HG02759 (cell line): ENCODE measurements around the gene TBC1D22A.

ENCODE experiments used
- ATAC-seq: cut with Tn5 transposase; IDR thresholded peaks from one replicate; pipeline ENCODE4 v1.9.1; 2021; ENCODE audit warnings: mild to moderate bottlenecking, moderate library complexity; ENCODE audit not compliant: unreplicated experiment

The TBC1D22A gene

DNA sequence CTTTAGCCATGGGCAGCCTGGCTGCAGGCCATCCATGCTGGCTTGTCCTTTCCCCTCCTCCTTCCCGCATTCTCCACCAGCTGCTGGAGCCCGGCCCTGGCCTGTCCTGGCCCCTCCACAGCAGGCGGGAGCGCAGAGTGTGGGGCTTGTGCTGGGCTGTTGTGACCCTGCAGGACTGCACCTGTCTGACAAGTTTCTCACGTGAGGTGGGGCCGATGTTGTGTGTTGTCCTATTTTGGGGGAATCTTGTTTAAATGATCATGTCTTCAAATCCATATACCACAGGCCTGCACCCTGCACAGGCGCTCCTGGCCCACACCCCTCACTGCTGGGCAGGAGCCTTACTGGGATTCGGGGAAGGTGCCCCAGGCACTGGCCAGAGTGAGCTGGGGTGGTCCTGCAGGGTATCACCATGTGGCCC is 30.4 kb downstream of the TBC1D22A start:
- no peak for ATAC-seq

DNA sequence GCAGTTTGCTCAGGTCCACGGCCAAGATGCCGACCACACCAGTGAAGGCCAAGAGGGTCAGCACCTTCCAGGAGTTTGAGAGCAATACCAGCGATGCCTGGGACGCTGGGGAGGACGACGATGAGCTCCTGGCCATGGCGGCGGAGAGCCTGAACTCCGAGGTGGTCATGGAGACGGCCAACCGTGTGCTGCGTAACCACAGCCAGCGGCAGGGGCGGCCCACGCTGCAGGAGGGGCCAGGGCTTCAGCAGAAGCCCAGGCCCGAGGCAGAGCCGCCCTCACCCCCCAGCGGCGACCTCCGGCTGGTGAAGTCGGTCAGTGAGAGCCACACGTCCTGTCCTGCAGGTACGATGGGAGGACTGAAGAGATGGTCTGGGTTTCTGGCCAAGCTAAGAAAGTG is 31.0 kb downstream of the TBC1D22A start:
- no peak for ATAC-seq

DNA sequence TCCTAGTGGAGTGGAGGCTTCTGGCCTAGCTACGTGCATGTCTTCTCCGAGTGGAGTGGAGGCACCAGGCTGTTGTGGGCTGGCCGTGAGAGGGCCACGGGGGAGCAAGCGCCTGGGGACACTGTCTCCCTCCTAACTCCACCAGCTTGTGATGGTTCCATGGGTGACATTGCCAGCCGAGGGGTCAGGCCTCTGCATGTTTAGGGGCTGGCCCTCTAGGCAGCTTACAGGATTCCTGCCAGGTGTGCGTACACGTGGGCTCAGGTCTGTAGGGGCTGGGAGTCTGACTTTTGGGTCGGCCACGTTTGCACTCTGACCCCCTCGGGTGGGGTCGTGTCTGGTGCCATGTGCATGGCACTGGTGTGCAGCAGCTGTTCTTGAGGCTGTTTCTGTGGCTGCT is 31.6 kb downstream of the TBC1D22A start:
- no peak for ATAC-seq

DNA sequence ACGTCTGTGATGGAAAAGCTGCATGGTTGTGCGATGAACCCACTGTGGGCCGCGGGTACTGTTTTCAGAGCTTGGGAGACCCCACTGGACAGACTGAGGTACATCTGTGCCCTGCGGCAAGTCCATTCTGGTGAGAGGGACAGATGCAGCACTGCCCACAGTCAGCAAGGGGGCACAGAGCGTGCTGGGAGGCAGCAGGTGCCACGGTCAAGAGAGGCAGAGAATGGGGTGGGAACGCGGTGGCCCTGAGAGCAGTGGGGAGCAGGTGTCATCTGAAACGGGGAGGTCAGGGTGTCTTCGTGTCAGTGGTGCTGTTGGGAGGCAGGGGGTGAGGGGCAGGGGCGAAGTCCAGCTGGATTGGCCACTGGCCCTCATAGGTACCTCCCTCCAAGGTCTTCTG is 32.0 kb downstream of the TBC1D22A start:
- no peak for ATAC-seq

DNA sequence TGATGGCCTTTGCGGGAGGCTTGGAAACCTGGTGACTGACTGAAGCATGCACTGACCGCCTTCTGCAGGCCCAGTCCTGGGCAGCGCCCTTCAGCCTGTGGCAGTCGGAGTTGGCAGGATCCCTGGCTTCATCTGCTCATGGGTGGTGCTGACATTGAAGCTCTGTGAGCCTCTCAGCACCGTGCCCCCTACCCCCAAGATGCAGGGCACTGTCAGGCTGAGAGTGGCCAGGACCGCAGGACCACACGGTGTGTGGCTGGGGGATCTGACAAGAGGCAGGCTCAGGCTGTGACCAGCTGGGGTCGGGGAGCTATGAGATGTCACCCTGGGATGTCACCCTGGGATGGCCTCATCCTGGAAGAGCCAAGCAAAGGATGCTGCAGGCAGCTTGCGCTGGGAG is 32.7 kb downstream of the TBC1D22A start:
- ATAC-seq, result no peak

DNA sequence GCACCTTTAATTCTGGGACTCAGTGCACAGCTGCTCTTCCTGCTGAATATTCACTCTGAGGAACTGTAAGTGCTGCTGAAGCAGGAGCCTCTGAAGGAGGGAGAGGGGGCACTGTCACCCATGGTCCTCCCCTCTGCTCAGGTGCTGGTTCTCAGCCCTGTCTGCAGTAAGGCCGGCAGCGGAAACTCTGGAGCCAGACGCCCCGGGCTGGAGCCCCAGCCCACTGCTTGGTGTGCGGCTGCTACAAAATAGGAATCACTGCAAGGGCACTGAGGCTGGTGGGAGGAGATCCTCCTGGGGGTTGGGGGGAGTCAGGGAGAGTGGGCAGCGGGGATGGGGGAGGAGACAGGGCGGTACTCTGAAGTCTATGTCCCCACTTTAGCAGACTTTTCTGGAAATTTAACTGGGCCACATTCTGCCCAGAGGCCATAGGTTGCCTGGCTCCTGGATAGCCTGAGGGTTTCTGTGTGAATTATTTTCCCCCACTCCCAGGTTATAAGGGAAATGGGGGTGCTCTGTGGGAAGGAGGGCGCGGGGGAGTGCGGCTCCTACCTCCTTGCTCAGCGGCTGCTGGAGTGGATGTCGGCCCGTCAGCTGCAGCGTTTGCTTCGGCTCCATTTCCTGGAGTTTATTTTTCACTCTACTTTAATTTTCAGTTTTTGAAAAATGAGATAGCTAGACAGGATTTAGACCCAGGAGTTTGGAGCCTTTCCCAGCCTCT is 33.6 kb downstream of the TBC1D22A start:
- ATAC-seq, result no peak

DNA sequence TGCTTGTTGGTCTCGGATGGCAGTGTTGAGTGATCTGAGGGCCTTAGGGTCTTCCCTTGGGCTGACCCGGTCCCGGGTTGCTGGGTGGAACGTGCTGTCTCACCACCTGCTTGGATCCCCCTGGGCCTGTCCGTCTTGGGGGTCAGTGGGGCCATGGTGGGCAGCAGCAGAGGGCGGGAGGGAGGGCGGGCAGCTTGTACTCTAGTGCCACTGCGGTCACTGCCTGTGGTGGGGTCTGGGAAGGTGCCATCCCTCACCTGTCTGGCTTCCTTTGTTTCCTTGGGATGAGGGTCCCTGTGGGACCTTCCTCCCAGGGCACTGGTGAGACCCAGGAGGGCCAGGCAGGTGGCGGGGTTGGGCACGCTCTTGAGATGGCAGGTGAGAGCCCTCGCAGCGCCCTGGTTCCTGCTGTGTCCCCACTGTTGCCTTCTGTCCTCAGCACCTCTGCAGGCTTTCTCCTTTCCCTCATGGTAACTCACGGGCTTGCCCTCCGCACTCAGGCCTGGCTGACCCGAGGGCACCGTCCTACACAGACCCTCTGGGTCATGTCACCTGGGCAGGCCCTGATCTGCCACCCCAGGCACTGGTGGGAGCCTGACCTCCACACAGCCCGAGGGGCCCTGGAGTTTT is 34.2 kb downstream of the TBC1D22A start:
- ATAC-seq, result no peak

DNA sequence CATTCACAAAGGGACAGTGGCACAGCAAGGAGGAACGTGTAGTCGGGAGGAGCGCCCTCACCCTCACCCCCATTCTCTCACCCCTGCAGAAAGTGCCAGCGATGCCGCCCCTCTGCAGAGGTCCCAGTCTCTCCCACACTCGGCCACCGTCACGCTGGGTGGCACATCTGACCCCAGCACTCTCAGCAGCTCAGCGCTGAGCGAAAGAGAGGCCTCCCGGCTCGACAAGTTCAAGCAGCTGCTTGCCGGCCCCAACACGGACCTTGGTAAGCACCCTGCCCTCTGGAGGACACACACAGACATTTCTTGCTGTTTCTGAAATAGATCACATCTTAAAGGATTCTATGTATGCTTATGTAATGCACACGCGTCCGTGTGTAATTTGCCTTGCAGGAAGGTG is 34.9 kb downstream of the TBC1D22A start:
- ATAC-seq, result no peak

DNA sequence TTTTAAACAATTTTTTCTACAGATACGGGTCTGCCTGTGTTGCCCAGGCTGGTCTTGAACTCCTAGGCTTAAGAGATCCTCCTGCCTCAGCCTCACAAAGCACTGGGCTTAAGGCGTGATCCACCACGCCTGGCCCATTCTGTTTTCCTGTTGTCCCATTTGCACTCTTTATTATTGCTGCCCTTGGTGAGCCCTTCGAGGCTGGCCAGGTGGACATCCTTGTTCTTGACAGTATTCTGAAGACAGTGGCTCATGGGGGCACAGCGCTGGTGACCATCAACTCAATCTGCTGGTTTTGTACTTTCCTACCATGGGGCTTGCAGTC is 35.6 kb downstream of the TBC1D22A start:
- ATAC-seq, result no peak

DNA sequence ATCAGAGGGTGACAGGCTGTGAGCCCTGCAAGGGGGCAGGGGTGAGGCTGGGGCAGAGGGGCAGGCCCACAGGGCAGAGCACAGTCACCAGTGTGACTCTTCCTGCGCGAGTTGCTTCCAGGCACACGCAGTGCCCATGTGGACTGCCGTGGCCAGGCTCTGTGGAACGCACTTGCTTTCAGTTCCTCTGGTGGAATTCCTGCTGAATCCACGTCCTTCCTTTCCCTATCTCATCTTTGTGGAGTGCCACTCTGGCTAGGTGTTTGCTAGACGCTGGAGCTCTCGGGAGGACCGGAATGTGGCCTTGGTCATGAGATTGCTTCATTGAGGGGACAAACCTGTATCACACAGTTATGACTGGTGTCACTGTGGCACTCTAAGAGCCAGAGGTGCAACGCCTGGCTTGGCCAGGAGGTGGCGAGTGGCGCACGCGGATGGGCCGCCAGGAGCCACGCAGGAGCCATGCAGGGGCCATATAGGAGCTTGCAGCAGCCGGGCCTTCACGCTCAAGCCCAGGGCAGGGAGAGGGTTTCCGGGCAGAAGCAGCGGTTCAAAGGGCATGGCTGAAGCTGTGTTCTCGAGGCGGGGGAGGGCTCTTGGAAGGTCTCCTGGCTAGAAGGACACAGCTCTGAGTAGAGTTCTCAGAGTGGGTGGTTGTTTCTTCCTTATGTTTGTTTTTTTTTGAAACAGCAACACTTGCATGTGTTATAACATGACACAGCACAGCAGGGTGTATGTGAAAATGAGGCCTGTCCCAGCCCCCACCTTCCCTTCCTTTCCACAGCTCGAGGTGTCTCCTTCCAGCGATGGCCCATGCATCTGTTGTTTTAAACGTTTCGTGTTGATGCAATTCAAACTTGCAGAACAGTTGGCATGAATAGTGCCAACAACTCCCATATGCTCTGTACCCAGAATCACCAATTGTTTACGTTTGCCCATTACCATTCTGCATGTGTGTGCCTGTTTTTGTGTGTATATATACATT is 36.2 kb downstream of the TBC1D22A start:
- ATAC-seq, result peak; percentile 69

DNA sequence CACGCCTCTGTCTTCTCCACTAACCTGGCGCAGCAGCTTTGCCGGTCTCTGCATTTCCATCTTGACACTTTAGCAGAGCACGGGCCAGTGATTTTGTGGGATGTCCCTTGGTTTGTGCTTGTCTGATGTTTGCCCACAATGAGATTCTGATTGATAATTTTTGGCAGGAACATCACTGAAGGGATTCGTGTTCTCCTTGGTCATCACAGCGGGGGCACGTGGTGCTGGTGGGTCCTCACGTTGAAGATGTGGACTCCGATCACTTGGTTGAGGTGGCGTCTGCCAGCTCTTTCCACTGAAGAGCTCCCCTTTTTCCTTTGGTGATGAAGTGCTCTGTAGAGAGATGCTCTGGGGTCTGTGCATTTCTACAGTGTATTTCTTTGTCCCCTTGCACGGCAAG is 37.2 kb downstream of the TBC1D22A start:
- no peak for ATAC-seq

DNA sequence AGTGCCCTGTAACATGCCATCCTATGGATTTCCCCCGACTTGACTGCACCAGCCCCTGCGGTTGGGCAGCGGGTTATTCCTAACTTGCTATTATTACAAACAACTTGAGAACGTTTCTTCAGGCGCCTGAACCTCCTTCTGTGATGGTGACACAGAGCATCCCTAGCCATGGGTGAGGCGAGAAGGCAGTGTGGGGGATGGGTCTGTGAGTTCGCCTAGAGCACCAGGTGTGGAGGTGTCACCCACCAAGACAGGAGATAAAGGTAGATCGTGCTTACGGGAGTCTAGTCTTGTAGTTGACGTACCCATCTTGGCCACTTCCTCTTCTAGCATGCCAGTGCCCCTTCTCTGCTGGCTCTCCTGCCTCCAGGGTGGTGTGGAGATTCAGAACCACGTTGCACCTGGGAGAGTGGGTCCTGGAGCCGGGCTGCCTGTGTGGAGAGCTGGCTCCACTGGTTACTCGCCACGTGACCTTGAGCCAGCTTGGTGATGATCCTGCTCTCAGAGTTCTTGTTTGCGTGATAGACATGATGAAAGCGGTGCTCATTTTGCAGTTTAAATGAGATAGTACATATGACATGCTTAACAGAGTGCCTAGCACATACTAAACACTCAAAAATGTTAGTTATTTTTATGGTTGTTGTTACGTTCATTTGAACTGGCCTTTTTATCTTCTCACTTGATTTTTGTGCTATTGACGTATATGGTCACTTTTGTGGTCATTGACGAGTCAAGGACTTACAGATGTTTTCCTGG is 37.8 kb downstream of the TBC1D22A start:
- ATAC-seq, result no peak

DNA sequence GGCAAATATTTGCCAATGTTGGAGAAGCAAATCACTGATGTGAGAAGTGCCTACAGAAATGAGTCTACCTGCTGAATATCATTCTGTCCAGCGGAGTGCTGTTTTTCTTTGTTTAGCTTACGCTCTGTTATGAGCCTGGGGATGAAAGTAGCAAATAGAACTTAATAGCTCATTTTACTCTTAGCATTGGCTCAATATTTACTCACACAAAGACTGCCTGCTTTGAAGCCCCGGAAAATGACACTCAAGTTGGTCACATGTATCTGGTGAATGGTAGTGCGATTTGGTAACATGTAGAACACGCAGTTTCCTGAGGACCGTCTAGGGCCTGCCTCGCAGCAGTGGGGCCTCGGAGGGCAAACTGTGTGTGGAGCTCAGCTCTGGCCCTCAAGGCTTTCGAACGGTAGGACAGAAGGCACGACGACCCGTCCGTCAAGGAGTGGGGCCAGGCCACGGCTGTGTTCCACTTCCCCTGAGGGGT is 38.9 kb downstream of the TBC1D22A start:
- no peak for ATAC-seq

DNA sequence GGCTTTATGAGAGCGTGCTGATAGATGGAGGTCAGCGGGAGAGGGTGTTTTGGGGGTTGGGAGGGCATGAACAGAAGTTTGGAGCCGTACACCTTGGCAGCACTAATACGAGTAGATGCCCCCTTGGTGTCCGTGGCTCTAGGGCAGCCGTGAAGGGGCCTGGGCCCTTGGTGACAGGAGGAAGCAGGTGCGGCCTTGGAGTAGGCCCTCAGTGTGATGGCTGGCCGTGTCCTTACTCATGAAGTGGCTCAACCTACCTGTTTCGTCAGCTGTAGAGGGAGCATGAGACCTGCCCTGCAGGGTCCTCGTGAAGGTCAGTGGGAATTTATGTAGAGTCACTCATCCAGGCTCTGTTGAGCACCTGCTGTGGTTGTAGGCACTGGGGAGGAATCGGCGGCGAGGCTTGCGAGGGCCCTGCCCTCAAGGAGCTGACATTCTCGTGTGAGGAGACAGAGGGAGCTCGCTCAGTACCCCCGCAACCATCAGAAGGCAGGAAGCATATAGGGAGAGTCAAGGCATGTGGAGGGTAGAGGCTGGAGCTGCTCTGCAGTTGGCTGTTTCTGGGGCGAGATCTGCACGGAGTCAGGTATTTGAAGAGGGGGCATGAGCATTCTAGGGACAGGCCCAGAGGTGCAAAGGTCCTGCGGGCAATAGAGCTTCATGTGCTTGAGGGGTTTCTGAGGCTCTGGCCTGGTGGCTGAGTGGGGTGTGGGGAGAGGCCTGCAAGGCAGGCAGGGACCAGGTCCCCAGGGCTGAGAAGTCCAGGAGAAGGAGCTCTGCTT is 39.6 kb downstream of the TBC1D22A start:
- no peak for ATAC-seq

DNA sequence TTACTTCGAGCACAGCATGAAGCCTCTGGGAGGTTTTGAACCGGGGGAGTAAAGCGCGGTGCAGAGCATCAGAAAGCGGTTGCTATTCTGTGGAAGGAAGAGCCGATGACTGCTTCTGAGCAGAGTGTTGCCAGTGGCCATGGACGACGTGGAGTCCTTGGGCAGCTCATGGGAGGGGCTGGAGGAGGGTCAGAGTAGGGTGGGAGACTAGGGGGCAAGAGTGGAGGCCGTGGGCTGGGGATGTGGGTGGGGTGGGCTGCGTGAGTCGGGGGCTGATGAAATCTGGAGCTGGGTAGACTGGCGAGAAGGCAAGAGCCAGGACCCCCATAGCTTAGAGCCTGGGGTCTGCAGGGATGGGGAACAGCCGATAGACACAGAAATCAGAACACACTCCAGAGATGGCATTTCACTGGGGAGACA is 40.2 kb downstream of the TBC1D22A start:
- no peak for ATAC-seq

DNA sequence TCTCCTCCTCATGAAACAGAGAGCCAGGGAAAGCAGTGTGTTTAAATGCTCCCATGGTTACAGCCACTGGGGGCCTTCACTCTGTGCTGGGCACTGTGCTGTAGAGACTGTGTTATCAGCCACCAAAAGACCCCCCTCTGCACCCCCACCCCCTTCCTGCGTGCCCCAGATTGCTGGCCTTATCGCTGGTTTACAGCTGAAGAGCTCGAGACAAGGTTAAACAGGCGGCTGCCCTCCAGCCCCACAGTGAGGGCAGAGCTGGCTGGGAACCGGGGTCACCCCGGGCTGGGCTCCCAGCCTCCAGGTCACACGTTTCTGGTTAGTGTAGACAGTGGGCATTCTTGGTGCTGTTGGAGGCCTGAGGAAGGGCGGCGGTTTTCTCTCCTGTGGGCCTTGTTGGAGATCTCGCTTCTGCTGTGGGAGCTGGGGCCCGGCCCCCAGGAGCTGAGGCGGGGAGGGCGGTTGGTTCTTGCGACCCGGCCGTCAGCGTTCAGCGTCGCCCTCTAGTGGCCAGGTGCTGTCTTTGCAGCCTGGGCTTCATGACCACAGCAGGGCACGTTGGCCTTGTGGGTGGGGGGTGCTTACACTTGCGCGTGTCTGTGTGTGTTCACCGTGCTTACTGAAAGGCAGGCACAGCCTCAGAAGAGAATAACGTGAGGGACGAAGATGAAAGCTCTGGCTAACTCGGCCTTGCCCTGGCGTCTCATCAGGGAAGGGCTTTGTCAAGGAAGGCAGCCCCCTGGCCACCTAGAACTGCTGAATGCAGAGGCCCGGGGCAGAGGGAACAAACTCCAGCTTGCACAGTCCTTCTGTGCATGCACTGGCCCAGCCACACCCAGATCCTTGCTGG is 40.8 kb downstream of the TBC1D22A start:
- no peak for ATAC-seq

DNA sequence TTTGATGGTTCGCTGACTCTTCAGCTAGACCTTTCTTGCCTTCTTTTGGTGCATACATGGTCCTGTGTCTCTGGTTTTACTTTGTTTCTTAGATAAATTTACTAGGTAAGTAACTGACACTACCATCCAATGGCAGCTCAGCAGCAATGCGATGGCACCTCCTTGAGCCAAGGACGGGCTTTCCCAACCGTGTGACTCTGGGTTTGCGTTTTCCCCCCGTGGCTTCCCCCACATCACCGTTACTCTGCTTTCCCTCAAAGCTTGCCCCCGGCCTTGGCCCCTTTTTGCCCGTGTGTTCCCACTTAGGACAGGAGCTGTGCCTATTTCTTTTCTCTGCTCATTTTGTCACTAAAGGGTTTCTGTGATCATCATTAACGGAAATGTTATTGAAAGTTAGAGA is 41.5 kb downstream of the TBC1D22A start:
- no peak for ATAC-seq

DNA sequence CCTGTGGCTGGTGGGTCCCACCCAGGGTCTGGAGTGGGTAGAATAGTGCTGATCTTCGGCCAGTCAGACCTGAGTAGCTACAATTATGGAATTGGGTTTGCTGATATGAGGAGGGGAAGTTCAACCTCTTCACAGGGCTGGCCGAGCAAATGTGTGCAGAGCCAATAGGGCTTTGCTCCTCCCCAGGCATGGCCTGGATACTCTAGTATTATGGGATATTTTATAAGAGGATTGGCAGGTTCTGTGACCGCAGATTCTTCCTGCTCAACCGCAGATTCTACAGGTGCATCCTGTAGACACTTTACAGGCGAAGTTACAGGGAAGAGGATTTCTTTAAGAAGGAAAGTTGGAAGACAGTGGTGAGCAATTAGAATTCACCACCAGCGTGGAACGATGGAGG is 44.3 kb downstream of the TBC1D22A start:
- ATAC-seq, result no peak

DNA sequence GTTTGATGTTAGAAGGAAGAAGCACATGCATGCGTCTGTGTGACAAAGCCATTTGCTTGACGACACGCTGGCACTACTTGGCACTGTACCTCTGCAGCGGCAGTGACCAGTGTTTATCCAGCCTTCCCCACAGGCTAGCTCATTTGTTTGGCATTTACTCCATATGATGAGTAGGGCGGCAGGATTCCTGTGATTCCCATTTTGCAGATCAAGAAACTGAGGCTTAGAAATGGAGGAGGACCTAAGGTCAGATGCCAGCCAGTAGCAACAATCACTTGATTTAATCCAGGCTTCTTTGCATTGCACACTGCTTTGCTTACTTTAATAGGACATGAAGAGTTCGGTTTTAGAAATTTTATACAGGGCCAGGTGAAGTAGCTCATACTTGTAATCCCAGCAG is 45.0 kb downstream of the TBC1D22A start:
- ATAC-seq, result no peak
